ENCODE results near the gene GPR27.

Gene GPR27

DNA sequence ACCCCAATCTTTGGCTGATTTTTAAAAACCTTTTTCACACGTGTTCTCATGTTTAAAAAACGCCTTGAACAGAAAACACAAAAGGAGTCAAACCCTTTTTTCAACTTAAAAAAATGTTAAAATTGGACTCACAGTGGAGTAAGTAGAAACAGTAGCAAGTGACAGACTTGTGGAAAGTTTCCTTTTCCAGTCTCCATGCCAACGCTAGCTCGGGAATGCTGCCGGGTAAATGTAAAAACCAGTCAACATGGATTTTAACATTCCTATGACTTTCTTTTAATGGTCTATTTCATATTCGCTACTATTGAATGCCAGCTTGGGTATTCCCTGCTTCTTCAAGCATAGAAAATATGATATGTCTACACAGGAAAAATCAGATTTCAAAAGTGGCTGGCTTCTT lies 32.9 kb downstream of the GPR27 start:
- DNase-seq, result no peak

DNA sequence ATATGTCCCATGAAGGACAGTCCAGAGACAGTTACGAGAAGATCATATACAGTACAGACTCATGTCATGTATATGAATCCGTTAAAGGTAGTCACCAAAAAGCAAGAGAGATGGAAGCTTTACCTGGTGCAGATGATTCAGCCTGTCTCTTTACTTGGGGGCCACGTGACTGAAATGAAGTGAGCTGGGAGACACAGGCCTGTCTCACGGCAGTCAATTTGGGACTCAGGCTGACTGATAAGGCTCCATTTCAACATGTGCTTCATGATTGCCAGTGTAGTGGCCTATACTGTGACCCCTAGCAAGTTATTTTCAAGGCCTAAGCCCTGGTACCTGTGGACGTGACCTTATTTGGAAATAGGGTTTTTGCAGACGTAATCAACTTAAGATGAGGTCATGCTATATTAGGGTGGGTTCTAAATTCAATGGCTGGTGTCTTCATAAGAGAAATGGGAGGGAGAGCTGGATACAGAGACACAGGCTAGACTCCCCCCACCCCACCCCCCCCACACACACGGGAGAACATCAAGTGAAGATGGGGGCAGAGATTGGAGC lies 34.3 kb downstream of the GPR27 start:
- no peak for DNase-seq

DNA sequence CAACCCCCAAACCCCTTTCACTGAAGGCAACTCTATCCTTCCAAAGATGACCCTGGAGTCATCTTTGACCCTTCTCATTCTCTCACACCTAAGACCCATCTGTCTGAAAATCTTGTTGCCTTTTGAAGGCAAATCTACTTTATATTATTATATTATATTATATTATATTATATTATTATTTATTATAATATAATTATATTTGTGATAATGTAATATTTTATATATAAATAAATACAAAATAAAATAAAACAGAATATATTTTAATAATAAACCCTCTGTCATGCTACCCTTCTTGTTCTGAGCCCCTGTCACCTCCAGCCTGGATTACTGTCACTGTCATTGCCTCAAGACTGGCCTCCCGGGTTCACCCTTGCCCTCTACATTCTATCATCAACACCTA lies 36.3 kb downstream of the GPR27 start:
- no peak for DNase-seq

DNA sequence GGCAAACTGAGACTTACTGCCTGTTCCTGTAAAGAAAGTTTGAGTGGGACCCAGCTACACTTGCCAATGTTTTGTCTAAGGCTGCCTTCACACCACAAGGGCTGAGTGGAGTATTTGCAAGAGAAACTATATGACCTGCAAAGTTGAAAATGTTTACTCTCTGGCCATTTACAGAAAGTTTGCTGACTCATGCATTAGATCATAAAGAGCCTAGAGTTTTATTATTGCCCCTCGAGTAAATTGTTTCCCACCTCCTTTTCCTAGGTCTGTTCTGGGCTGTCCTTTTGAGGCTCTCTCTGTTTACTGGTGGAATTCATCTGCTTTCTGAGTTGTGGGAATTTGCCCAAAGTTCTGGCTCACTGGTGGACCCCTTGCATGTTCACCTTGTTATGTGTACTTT lies 38.0 kb downstream of the GPR27 start:
- DNase-seq, result no peak

DNA sequence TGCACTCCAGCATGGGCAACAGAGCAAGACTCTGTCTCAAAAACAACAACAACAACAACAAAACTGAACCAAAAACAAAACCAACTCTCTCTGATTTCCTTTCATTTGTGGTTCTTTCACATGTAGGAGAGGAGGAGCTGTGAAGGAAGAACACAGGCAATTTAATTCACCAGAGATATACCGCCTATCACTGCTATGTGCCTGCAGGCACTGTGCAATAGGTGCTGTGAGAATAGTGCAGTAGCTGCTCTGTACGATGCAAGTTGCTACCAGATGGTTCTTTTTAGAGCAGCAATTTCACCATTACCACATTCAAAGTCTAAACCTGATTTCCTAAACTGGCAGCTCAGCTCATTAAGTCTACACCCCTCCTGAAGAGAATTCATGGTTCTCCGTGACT lies 42.6 kb downstream of the GPR27 start:
- DNase-seq, result no peak

DNA sequence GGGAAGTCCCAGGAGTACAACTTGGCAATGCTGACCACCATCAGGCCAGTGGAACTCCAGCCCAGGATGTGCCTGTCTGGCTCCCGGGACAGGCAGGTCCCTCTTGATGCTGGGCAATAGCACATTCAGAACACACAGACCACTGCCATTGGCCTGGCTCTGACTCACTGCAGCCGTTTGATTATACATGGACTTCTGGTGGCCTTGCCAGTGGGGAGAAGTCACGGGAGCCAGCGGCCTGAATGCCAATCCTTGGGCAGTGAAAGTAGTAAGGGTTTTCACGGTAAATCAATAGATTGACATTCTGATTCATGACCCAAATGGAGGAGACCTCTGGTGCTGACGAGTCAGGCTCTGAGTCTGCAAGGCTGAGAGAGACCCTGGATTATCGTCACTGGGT lies 43.8 kb downstream of the GPR27 start:
- no peak for DNase-seq

DNA sequence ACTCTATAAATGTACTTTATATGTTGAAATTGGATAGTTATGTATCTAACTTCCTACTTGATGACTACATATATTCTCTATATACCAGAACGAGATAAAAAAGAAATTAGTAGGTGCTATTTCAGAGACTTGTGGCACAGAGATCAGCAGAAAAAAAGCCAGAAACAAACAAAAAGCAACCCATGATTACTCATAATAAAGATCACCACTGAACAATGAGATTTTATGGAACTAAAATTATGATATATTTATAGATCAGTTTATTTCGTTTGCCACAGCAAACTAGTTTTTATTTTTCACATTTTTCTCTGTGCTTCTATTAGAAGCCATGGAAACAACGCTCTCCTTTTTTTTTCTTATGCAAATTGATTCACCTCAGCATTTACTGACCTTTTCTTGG lies 46.4 kb downstream of the GPR27 start:
- DNase-seq, result no peak

DNA sequence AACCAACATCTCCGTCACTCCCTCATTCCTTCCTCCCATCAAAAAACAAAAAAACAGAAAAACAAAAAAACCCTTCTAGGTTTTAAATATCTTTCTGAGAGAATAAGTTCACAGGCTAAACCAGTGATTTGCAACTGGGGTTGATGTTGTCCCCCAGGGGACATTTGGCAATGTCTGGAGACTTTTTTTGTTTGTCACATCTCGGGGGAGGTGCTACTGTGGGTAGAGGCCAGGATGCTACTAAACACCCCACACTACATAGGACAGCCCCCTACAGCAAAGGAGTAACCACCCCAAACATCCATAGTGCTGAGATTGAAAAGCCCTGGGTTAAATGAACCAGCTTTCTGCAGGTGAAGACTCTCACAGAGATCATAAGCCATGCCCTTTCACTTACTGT lies 48.3 kb downstream of the GPR27 start:
- DNase-seq, result no peak

DNA sequence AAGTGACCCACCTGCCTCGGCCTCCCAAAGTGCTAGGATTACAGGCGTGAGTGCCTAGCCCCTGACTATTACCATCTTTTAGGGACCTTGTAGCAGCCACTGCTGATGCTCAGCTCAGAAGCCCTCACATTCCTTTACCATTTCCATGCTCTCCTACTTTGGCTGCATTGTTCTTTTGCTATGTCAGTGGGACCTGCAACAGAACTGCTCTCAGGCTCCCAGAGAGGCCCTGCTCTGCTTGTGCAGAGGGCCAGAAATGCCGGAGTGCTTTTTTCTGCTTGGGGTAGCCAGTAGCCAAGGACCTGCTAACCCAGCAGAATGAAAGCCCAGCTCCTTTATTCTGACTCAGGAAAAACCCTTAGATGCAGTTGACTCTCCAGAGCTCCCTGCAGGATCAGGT lies 49.6 kb downstream of the GPR27 start:
- DNase-seq, result no peak

DNA sequence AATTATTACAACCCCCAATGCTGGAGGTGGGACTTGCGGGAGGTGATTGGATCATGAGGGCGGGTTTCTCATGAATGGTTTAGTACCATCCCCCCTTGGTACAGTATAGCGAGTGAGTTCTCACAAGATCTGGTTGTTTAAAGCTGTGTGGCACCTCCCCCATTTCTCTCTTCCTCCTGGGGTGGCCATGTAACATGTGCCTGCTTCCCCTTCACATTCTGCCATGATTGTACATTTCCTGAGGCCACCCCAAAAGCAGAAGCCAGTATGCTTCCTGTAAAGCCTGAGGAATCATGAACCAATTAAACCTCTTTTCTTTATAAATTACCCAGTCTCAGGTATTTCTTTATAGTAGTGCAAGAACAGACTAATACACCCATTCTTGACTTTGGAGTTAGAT lies 51.5 kb downstream of the GPR27 start:
- no peak for DNase-seq

DNA sequence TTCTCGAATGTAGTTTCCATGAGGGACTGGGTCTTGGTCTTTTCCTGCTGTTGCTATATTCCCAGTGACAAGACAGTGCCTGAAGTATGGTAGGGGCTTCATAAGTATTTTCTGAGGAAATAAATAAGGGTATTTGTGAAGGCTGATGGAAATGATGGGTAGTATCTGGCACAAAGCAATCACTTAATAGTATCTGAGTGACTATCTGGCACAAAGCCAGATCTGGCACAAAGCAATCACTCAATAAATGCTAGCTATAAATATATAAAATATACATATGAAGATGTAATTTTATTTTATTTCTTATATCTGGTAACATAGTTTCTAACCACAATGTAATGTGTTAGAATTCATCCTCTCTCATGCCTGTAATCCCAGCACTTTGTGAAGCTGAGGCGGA lies 52.0 kb downstream of the GPR27 start:
- no peak for DNase-seq
